Endodermal cell (in vitro differentiated cells): ENCODE data around the gene SLC22A17. TPM values are rescaled to one million over a fixed set of nuclear protein-coding genes. Genes with fewer than 3 reads are reported as not detected.

Source experiments
- DNase-seq: peaks from one replicate; pipeline ENCODE4 v3.0.0-alpha.2; 2017
- H3K27ac ChIP-seq: 2 replicates; pipeline ENCODE4 v1.5.1; 2013; ENCODE audit warnings: mild to moderate bottlenecking, low read depth, low read length, moderate library complexity
- H3K27me3 ChIP-seq: 2 replicates; pipeline ENCODE4 v1.6.1; 2013; ENCODE audit warnings: mild to moderate bottlenecking, low read length, moderate library complexity; ENCODE audit not compliant: insufficient read depth, control insufficient read depth, poor library complexity, severe bottlenecking
- H3K36me3 ChIP-seq: 2 replicates; pipeline ENCODE4 v1.7.0; 2013; ENCODE audit warnings: mild to moderate bottlenecking, low read length, moderate library complexity; ENCODE audit not compliant: control insufficient read depth, insufficient read depth
- H3K4me1 ChIP-seq: one replicate; pipeline ENCODE4 v1.7.0; 2013; ENCODE audit warnings: low read length; ENCODE audit not compliant: control insufficient read depth, insufficient read depth
- H3K4me3 ChIP-seq: 2 replicates; pipeline ENCODE4 v1.5.1; 2013; ENCODE audit warnings: mild to moderate bottlenecking, low read length, moderate library complexity
- H3K9ac ChIP-seq: 2 replicates; pipeline ENCODE4 v1.6.1; 2013; ENCODE audit warnings: mild to moderate bottlenecking, low read length, moderate library complexity; ENCODE audit not compliant: poor library complexity, severe bottlenecking; ENCODE audit errors: extremely low read depth
- H3K9me3 ChIP-seq: 2 replicates; pipeline ENCODE4 v1.6.1; 2013; ENCODE audit warnings: mild to moderate bottlenecking, low read length, moderate library complexity; ENCODE audit not compliant: control insufficient read depth
- H3K27ac Mint-ChIP-seq: 2 replicates; pipeline ENCODE4 v1.8.0; 2020; ENCODE audit warnings: mixed read lengths
- H3K27me3 Mint-ChIP-seq: 2 replicates; pipeline ENCODE4 v1.8.0; 2021; ENCODE audit warnings: mild to moderate bottlenecking, mixed read lengths; ENCODE audit not compliant: insufficient read depth
- H3K36me3 Mint-ChIP-seq: 2 replicates; pipeline ENCODE4 v1.8.0; 2020; ENCODE audit warnings: low read depth, mixed read lengths
- H3K4me1 Mint-ChIP-seq: 2 replicates; pipeline ENCODE4 v1.8.0; 2020; ENCODE audit warnings: mixed read lengths
- H3K4me3 Mint-ChIP-seq: 2 replicates; pipeline ENCODE4 v1.8.0; 2020; ENCODE audit warnings: mild to moderate bottlenecking, moderate library complexity, mixed read lengths
- H3K9me3 Mint-ChIP-seq: 2 replicates; pipeline ENCODE4 v1.8.0; 2020; ENCODE audit warnings: mild to moderate bottlenecking, mixed read lengths
- CTCF ChIP-seq: fragments of 200-600 bp; sonication (generic); conservative IDR thresholded peaks from 2 replicates; pipeline ENCODE4 v1.5.0; 2021; ENCODE audit warnings: antibody characterized with exemption, mild to moderate bottlenecking
- whole genome bisulfite sequencing, 2 experiments: methylation state at CpG; one replicate each; pipeline versions ENCODE4 v1.1.5 to v1.1.7; 2013; ENCODE audit warnings: missing lambda C conversion rate in 2 of 2, mixed read lengths in 1 of 2; ENCODE audit not compliant: insufficient coverage in 1 of 2, insufficient read length in 1 of 2; 5-methylcytosine and 5-hydroxymethylcytosine counted together
- total RNA-seq, 2 donors: library from RNA; stranded (reverse); fragmentation: NEBNext Ultra II Directional in 1 of 2; extraction: Animal tissue kit (Norgen Biotek cat#: 25700) in 1 of 2; gene quantifications; 2 replicates in 1 of 2; 3 replicates in 1 of 2; pipeline ENCODE4 v1.2.1, GENCODE V29; 2021

Gene SLC22A17
- total RNA-seq, 2 donors from 2014 or later: 49.9 to 89.0 TPM

GRCh38 chr14:23370221-23370620 lies 17.5 kb upstream of the SLC22A17 start:
- WGBS, 2 experiments: 67 to 74% methylated on average over 1 of the region's 1 CpG
- DNase-seq: no peak
- no peak overlapping the region for H3K27ac ChIP-seq
- no peaks in the 10 kb centered on the region for H3K4me1 ChIP-seq
- Mint-ChIP-seq H3K4me3 (no peak overlapping the region), H3K4me1 (peaks cover 13% of the 10 kb centered on the region), H3K36me3 (no peaks in the 10 kb centered on the region), H3K27me3 (peaks cover 44% of the 10 kb centered on the region), H3K27ac (no peak overlapping the region), H3K9me3 (no peaks in the 10 kb centered on the region)
- peaks cover 8% of the 10 kb centered on the region for H3K27me3 ChIP-seq
- H3K4me3 ChIP-seq: no peak overlapping the region
- TF ChIP-seq CTCF: no peak
- H3K9me3 ChIP-seq: no peaks in the 10 kb centered on the region
- no peak overlapping the region for H3K9ac ChIP-seq
- no peaks in the 10 kb centered on the region for H3K36me3 ChIP-seq

GRCh38 chr14:23366426-23366921 lies 13.8 kb upstream of the SLC22A17 start:
- TF ChIP-seq CTCF: no peak
- H3K36me3 Mint-ChIP-seq: peaks cover 19% of the 10 kb centered on the region
- Histone ChIP-seq H3K36me3 (peaks cover 19% of the 10 kb centered on the region), H3K4me3 (peak overlapping the region; percentile 59), H3K27me3 (peaks cover 8% of the 10 kb centered on the region), H3K9ac (no peak overlapping the region), H3K9me3 (no peaks in the 10 kb centered on the region), H3K27ac (peak overlapping the region; percentile 97), H3K4me1 (no peaks in the 10 kb centered on the region)
- peaks cover 31% of the 10 kb centered on the region for H3K27me3 Mint-ChIP-seq
- peaks cover 28% of the 10 kb centered on the region for H3K4me1 Mint-ChIP-seq
- 3 to 4% methylated on average over 18 to 32 of the region's 34 CpGs for WGBS, 2 experiments
- peak; percentile 97 for DNase-seq
- no peaks in the 10 kb centered on the region for H3K9me3 Mint-ChIP-seq
- peak overlapping the region; percentile 90 for H3K4me3 Mint-ChIP-seq
- peak overlapping the region; percentile 83 for H3K27ac Mint-ChIP-seq

- Histone ChIP-seq H3K36me3 (peaks cover 22% of the 10 kb centered on the region), H3K27ac (peak overlapping the region; percentile 97), H3K9ac (peak overlapping the region; percentile 73), H3K4me1 (no peaks in the 10 kb centered on the region), H3K27me3 (peaks cover 8% of the 10 kb centered on the region), H3K9me3 (no peaks in the 10 kb centered on the region), H3K4me3 (peak overlapping the region; percentile 84)
- WGBS, 2 experiments: 0% methylated on average over 4 to 46 of the region's 51 CpGs
- peak overlapping the region; percentile 90 for H3K4me3 Mint-ChIP-seq
- no peaks in the 10 kb centered on the region for H3K9me3 Mint-ChIP-seq
- no peak for TF ChIP-seq CTCF
- H3K4me1 Mint-ChIP-seq: peaks cover 33% of the 10 kb centered on the region
- H3K27me3 Mint-ChIP-seq: peaks cover 28% of the 10 kb centered on the region
- no peak for DNase-seq
- H3K36me3 Mint-ChIP-seq: peaks cover 21% of the 10 kb centered on the region
- H3K27ac Mint-ChIP-seq: no peak overlapping the region
Measured at GRCh38 chr14:23365732-23366425, 13.2 kb upstream of the SLC22A17 start.
